PC-3 (cell line): ENCODE data around the gene NHP2. TPM values are rescaled to one million over a fixed set of nuclear protein-coding genes. Genes with fewer than 3 reads are reported as not detected.
A peak's percentile ranks its signal among the peaks of the same experiment; 100 is the strongest.

Experiments used
- ATAC-seq: fragments of 200-7000 bp; cut with Tn5 transposase; 2 replicates; pipeline ENCODE4 v1.9.1; 2020; ENCODE audit warnings: mild to moderate bottlenecking, moderate library complexity
- BruUV-seq: library from RNA; stranded (reverse); fragments of 400-500 nt; replicated peaks from 2 replicates; lab custom pipeline; 2021; lab: Mats Ljungman, UMichigan
- CTCF ChIA-PET: fragments of 300-600 bp; sonication (Branson Sonifier 250); formaldehyde crosslinking; loops from one replicate; lab custom pipeline; 2022; ENCODE audit warnings: antibody characterized with exemption; lab: Charles Lee
- POLR2A ChIA-PET: fragments of 300-600 bp; sonication (Branson Sonifier 250); formaldehyde crosslinking; loops from one replicate; lab custom pipeline; 2022; ENCODE audit warnings: antibody characterized with exemption; ENCODE audit not compliant: unreplicated experiment; lab: Charles Lee
- DNase-seq: peaks from one replicate; pipeline ENCODE4 v3.0.0-alpha.2; 2015
- H2AFZ ChIP-seq: fragments of 300-600 bp; sonication (generic); 2 replicates; pipeline ENCODE4 v1.6.0; 2016; ENCODE audit warnings: antibody characterized with exemption, low read length
- H3F3A ChIP-seq: fragments of 300-600 bp; sonication (generic); one replicate; pipeline ENCODE4 v1.6.0; 2017; ENCODE audit warnings: antibody characterized with exemption, low read length, control low read depth, mild to moderate bottlenecking; ENCODE audit not compliant: unreplicated experiment
- H3K27ac ChIP-seq: fragments of 300-600 bp; sonication (generic); 2 replicates; pipeline ENCODE4 v1.5.1; 2016; ENCODE audit warnings: mild to moderate bottlenecking, low read length
- H3K27me3 ChIP-seq: fragments of 300-600 bp; sonication (generic); 2 replicates; pipeline ENCODE4 v1.6.1; 2016; ENCODE audit warnings: low read length, mixed read lengths
- H3K36me3 ChIP-seq: fragments of 300-600 bp; sonication (generic); 2 replicates; pipeline ENCODE4 v1.6.1; 2016; ENCODE audit warnings: low read depth, mixed run types, low read length, mixed read lengths
- H3K4me1 ChIP-seq: fragments of 300-600 bp; sonication (generic); 2 replicates; pipeline ENCODE4 v1.5.1; 2016; ENCODE audit warnings: low read length; ENCODE audit not compliant: insufficient read depth
- H3K4me2 ChIP-seq: fragments of 300-600 bp; sonication (generic); 2 replicates; pipeline ENCODE4 v1.6.0; 2016; ENCODE audit warnings: low read length
- H3K4me3 ChIP-seq: fragments of 300-600 bp; sonication (generic); 2 replicates; pipeline ENCODE4 v1.5.1; 2016; ENCODE audit warnings: mild to moderate bottlenecking, low read length, mixed read lengths
- H3K79me2 ChIP-seq: fragments of 300-600 bp; sonication (generic); 2 replicates; pipeline ENCODE4 v1.6.1; 2017; ENCODE audit warnings: low read length, mixed read lengths
- H3K9ac ChIP-seq: fragments of 300-600 bp; sonication (generic); 2 replicates; pipeline ENCODE4 v1.6.0; 2016; ENCODE audit warnings: mild to moderate bottlenecking, low read length
- H3K9me2 ChIP-seq: fragments of 300-600 bp; sonication (generic); replicated peaks from 2 replicates; pipeline ENCODE4 v1.6.1; 2016; ENCODE audit warnings: mixed run types, low read length, mixed read lengths
- H3K9me3 ChIP-seq: fragments of 300-600 bp; sonication (generic); 2 replicates; pipeline ENCODE4 v1.6.1; 2016; ENCODE audit warnings: low read length, mixed read lengths
- H4K20me1 ChIP-seq: fragments of 300-600 bp; sonication (generic); 2 replicates; pipeline ENCODE4 v1.6.1; 2016; ENCODE audit warnings: low read length, mixed read lengths
- EZH2 ChIP-seq: fragments of 300-600 bp; sonication (generic); IDR thresholded peaks from one replicate; pipeline ENCODE4 v1.6.1; 2017; ENCODE audit warnings: antibody characterized with exemption, mild to moderate bottlenecking, low read length; ENCODE audit not compliant: unreplicated experiment
- EZH2phosphoT487 ChIP-seq: fragments of 300-600 bp; sonication (generic); IDR thresholded peaks from 2 replicates; pipeline ENCODE4 v1.6.1; 2018; ENCODE audit warnings: mild to moderate bottlenecking, antibody characterized with exemption, low read length, borderline replicate concordance
- intact Hi-C: fragments of 100-400 bp; cut with micrococcal nuclease; formaldehyde crosslinking; loops from 2 replicates; pipeline ENCODE4 v1.9.0; 2023
- total RNA-seq: library from RNA; depleted of rRNA; stranded (reverse); fragments of >200 nt; gene quantifications from 2 replicates; pipeline ENCODE4 v1.2.3, GENCODE V29; 2014
- TF ChIP-seq, protein P1 (sequence below): fragments of 300-600 bp; sonication (generic); conservative IDR thresholded peaks from 2 replicates; pipeline ENCODE4 v1.5.1; 2017; ENCODE audit warnings: antibody characterized with exemption, low read depth, mild to moderate bottlenecking, low read length

Gene NHP2
- total RNA-seq, 1 experiment from 2014 or later = 649 TPM

DNA sequence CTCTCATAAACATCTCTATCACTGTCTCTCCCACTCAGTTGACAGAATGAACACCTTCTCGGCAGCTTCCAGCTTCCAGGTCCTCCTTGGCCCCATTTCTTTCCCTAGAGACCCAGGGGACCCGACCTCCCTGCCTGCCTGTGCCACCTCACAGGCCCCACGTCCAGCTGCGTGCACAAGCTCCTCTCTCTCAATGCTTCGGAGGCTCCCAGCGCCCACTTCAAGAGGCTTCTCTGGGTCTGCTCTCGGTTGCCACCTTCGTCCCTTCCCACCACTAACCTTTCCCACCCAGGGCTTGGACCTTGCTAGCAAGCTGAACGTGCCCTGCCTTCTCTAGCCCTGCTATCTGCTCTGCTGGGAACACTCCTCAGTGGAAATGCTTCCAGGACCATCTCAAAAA, 43.2 kb downstream of the NHP2 start:
- Histone ChIP-seq H3K9me3 (no peaks in the 10 kb centered on the region), H3K79me2 (no peaks in the 10 kb centered on the region), H3K4me2 (no peak overlapping the region), H3K4me1 (peaks cover 13% of the 10 kb centered on the region; the same call in 1 of the 2 replicates), H3K9ac (no peak overlapping the region), H3K27me3 (peaks cover 36% of the 10 kb centered on the region), H3K9me2 (no peaks in the 10 kb centered on the region), H3K4me3 (no peak overlapping the region), H2AFZ (no peak overlapping the region), H3K27ac (no peak overlapping the region), H3F3A (no peaks in the 10 kb centered on the region), H3K36me3 (no peaks in the 10 kb centered on the region), H4K20me1 (no peaks in the 10 kb centered on the region)
- POLR2A ChIA-PET = no interaction called here
- TF ChIP-seq, protein P1, sequence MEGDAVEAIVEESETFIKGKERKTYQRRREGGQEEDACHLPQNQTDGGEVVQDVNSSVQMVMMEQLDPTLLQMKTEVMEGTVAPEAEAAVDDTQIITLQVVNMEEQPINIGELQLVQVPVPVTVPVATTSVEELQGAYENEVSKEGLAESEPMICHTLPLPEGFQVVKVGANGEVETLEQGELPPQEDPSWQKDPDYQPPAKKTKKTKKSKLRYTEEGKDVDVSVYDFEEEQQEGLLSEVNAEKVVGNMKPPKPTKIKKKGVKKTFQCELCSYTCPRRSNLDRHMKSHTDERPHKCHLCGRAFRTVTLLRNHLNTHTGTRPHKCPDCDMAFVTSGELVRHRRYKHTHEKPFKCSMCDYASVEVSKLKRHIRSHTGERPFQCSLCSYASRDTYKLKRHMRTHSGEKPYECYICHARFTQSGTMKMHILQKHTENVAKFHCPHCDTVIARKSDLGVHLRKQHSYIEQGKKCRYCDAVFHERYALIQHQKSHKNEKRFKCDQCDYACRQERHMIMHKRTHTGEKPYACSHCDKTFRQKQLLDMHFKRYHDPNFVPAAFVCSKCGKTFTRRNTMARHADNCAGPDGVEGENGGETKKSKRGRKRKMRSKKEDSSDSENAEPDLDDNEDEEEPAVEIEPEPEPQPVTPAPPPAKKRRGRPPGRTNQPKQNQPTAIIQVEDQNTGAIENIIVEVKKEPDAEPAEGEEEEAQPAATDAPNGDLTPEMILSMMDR = no peak
- TF ChIP-seq EZH2phosphoT487 = no peak
- TF ChIP-seq EZH2 = no peak
- CTCF ChIA-PET = no interaction called here
- intact Hi-C loops = no loop called here
- no TSS peak for BruUV-seq
- no peak for DNase-seq
- ATAC-seq = no peak

DNA sequence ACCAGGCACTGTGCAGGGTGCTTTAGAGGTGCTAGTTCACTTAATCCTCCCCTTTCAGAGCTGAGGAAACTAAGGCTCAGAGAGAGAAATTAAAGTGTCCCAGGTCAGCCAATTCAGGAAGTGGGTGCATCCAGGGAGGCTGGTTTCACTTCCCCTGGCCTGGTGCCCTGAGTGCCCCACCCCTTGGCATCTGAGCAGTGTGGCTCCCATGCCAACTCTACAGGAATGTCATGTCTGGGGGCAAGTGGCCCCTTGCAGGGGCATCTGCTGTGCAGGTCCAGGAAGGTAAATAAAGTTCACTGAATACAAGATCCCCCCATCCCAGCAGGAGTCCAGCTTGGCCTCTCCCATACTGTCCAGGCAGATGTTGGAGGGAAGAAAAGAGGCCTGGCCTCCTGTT, 44.7 kb downstream of the NHP2 start:
- no peak overlapping the region for H3K4me2 ChIP-seq
- POLR2A ChIA-PET = no interaction called here
- H3K9ac ChIP-seq = no peak overlapping the region
- no peak overlapping the region for H3K4me3 ChIP-seq
- H3F3A ChIP-seq = no peaks in the 10 kb centered on the region
- no peaks in the 10 kb centered on the region for H3K9me2 ChIP-seq
- H2AFZ ChIP-seq = no peak overlapping the region
- no peaks in the 10 kb centered on the region for H3K36me3 ChIP-seq
- intact Hi-C loops = no loop called here
- H3K27ac ChIP-seq = no peak overlapping the region
- CTCF ChIA-PET = no interaction called here
- no peaks in the 10 kb centered on the region for H4K20me1 ChIP-seq
- H3K9me3 ChIP-seq = no peaks in the 10 kb centered on the region
- BruUV-seq = no TSS peak
- no peaks in the 10 kb centered on the region for H3K79me2 ChIP-seq
- DNase-seq (peak; percentile 38), ATAC-seq (peak; percentile 23)
- TF ChIP-seq EZH2phosphoT487 = no peak
- TF ChIP-seq, protein P1 = no peak
- no peak for TF ChIP-seq EZH2
- H3K4me1 ChIP-seq = peaks cover 10% of the 10 kb centered on the region; the same call in 1 of the 2 replicates
- H3K27me3 ChIP-seq = peaks cover 21% of the 10 kb centered on the region

- ATAC-seq = no peak; the same call in 1 of the 2 replicates
These were observed 45.2 kb downstream of the NHP2 start for GRCh38 chr5:178108446-178108845.

More at GRCh38 chr5:178108446-178108845, 45.2 kb downstream of the NHP2 start:
- Histone ChIP-seq H3K36me3 (no peaks in the 10 kb centered on the region), H3K9me3 (no peaks in the 10 kb centered on the region), H3K4me1 (peaks cover 7% of the 10 kb centered on the region; the same call in 1 of the 2 replicates), H3K9ac (no peak overlapping the region), H4K20me1 (no peaks in the 10 kb centered on the region), H3K4me2 (no peak overlapping the region), H2AFZ (no peak overlapping the region), H3K4me3 (no peak overlapping the region), H3K9me2 (no peaks in the 10 kb centered on the region), H3K27ac (no peak overlapping the region), H3F3A (no peaks in the 10 kb centered on the region), H3K27me3 (peaks cover 18% of the 10 kb centered on the region), H3K79me2 (no peaks in the 10 kb centered on the region)
- DNase-seq = no peak
- intact Hi-C loops = no loop called here
- ChIA-PET POLR2A (no interaction called here), CTCF (no interaction called here)
- BruUV-seq = no TSS peak
- no peak for TF ChIP-seq EZH2phosphoT487
- no peak for TF ChIP-seq EZH2
- TF ChIP-seq, protein P1 = no peak
